ENCODE data around the gene ANKRD22.
"Not testable (repeated sequence)": the region's sequence is repeated elsewhere in the genome, so short reads cannot be mapped to it uniquely, and the experiment has no call there.

Gene ANKRD22

GRCh38 chr10:88877298-88877697 is 25.7 kb upstream of the ANKRD22 start:
- DNase-seq (ENCODE audit: low spot score), result no peak

GRCh38 chr10:88875081-88875480 is 23.4 kb upstream of the ANKRD22 start:
- DNase-seq (ENCODE audit: low spot score), result no peak

- DNase-seq (ENCODE audit: low spot score), result no peak
These were observed 22.6 kb upstream of the ANKRD22 start for GRCh38 chr10:88874281-88874680.

- DNase-seq (ENCODE audit: low spot score), result no peak
These were observed 22.1 kb upstream of the ANKRD22 start for GRCh38 chr10:88873757-88874156.

- no peak for DNase-seq (ENCODE audit: low spot score)
These were observed 18.4 kb upstream of the ANKRD22 start for GRCh38 chr10:88870089-88870488.

GRCh38 chr10:88866454-88866853 is 14.8 kb upstream of the ANKRD22 start:
- no peak for DNase-seq (ENCODE audit: low spot score)

- no peak for DNase-seq (ENCODE audit: low spot score)
These were observed 13.7 kb upstream of the ANKRD22 start for GRCh38 chr10:88865281-88865876.

- DNase-seq (ENCODE audit: low spot score), result no peak
These were observed 9.4 kb upstream of the ANKRD22 start for GRCh38 chr10:88861036-88861435.

GRCh38 chr10:88858491-88858890 is 6.8 kb upstream of the ANKRD22 start:
- no peak for DNase-seq (ENCODE audit: low spot score)

GRCh38 chr10:88857831-88858230 is 6.2 kb upstream of the ANKRD22 start:
- DNase-seq (ENCODE audit: low spot score), result no peak

- DNase-seq (ENCODE audit: low spot score), result no peak
These were observed 3.0 kb upstream of the ANKRD22 start for GRCh38 chr10:88854684-88855083.

- DNase-seq (ENCODE audit: low spot score), result no peak
These were observed 1.7 kb upstream of the ANKRD22 start for GRCh38 chr10:88853155-88853881.

GRCh38 chr10:88852327-88852726 is 683 bp upstream of the ANKRD22 start:
- DNase-seq (ENCODE audit: low spot score), result no peak

- DNase-seq (ENCODE audit: low spot score), result no peak
These were observed 932 bp downstream of the ANKRD22 start for GRCh38 chr10:88850712-88851111.

- DNase-seq (ENCODE audit: low spot score), result no peak
These were observed 2.4 kb downstream of the ANKRD22 start for GRCh38 chr10:88849234-88849633.

- DNase-seq (ENCODE audit: low spot score), result no peak
These were observed 3.1 kb downstream of the ANKRD22 start for GRCh38 chr10:88848499-88848898.

- DNase-seq (ENCODE audit: low spot score), result no peak
These were observed 8.5 kb downstream of the ANKRD22 start for GRCh38 chr10:88843171-88843570.

- DNase-seq (ENCODE audit: low spot score), result no peak
These were observed 10.1 kb downstream of the ANKRD22 start for GRCh38 chr10:88841316-88842111.

GRCh38 chr10:88840881-88841280 is 10.8 kb downstream of the ANKRD22 start:
- DNase-seq (ENCODE audit: low spot score), result no peak

- no peak for DNase-seq (ENCODE audit: low spot score)
These were observed 11.5 kb downstream of the ANKRD22 start for GRCh38 chr10:88840104-88840503.

GRCh38 chr10:88838766-88839350 is 12.8 kb downstream of the ANKRD22 start:
- DNase-seq (ENCODE audit: low spot score), result no peak

- not testable (repeated sequence) for DNase-seq (ENCODE audit: low spot score)
These were observed 14.0 kb downstream of the ANKRD22 start for GRCh38 chr10:88837632-88838031.

GRCh38 chr10:88835910-88836221 is 15.8 kb downstream of the ANKRD22 start:
- no peak for DNase-seq (ENCODE audit: low spot score)
